HL-60 (cell line): ENCODE data around the gene TRAFD1.

ENCODE experiments used
- DNase-seq, 2 experiments: peaks; one replicate each; pipeline ENCODE4 v3.0.0-alpha.2; 2010 to 2020; ENCODE audit warnings: low read depth in 1 of 2, low spot score in 1 of 2
- H3K27ac ChIP-seq: fragments of 250-450 bp; sonication (Bioruptor Pico); replicated peaks from 2 replicates; pipeline ENCODE4 v1.5.1; 2020; ENCODE audit warnings: mild to moderate bottlenecking, moderate library complexity
- H3K27me3 ChIP-seq: fragments of 250-450 bp; sonication (Bioruptor Pico); 2 replicates; pipeline ENCODE4 v1.5.1; 2021; ENCODE audit warnings: mild to moderate bottlenecking, moderate library complexity; ENCODE audit not compliant: insufficient read depth, poor library complexity, severe bottlenecking
- H3K4me3 ChIP-seq: replicated peaks from 2 replicates; pipeline ENCODE4 v1.5.1; 2011; ENCODE audit warnings: mild to moderate bottlenecking, control low read depth, low read length; ENCODE audit not compliant: insufficient read depth
- CTCF ChIP-seq: IDR thresholded peaks from one replicate; pipeline ENCODE4 v1.5.1; 2011; ENCODE audit warnings: low read length, control low read depth, inconsistent platforms; ENCODE audit not compliant: insufficient read depth
- GABPA ChIP-seq: IDR thresholded peaks from 2 replicates; pipeline ENCODE4 v1.6.1; 2012; ENCODE audit warnings: low read depth
- POLR2AphosphoS5 ChIP-seq: IDR thresholded peaks from 2 replicates; pipeline ENCODE4 v1.6.1; 2012; ENCODE audit warnings: low read depth
- SPI1 ChIP-seq: IDR thresholded peaks from 2 replicates; pipeline ENCODE4 v1.6.1; 2012; ENCODE audit warnings: low read depth, mild to moderate bottlenecking, borderline replicate concordance
- TF ChIP-seq, protein P1 (sequence below): IDR thresholded peaks from 2 replicates; pipeline ENCODE4 v1.6.1; 2012; ENCODE audit warnings: low read depth; ENCODE audit not compliant: insufficient replicate concordance

TRAFD1 gene

DNA sequence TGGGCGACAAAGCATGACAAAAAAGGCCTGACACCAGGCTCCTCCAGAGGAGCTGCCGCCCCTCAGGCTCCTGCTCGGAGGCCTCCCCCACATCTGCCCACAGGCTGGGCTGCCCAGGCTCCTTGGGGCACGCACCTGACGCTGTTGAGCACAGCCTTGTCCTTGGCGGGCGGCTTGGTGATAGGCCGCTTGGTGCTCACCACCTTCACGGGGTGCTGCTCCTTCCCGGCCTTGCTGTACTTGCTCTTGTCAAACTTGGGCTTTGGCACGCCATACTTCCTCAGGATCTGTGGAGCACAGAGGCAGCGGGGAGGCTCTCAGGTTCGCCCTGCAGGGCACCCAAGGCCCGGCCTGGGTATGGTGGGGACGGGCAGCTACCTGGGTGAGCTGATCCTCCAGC is 53.4 kb downstream of the TRAFD1 start:
- Histone ChIP-seq H3K4me3 (no peak overlapping the region), H3K27me3 (no peaks in the 10 kb centered on the region), H3K27ac (no peak overlapping the region)
- DNase-seq = no peak
- no peak for TF ChIP-seq SPI1

- Histone ChIP-seq H3K27me3 (no peaks in the 10 kb centered on the region), H3K4me3 (no peak overlapping the region), H3K27ac (no peak overlapping the region)
- TF ChIP-seq CTCF (no peak), SPI1 (no peak)
- TF ChIP-seq, protein P1, sequence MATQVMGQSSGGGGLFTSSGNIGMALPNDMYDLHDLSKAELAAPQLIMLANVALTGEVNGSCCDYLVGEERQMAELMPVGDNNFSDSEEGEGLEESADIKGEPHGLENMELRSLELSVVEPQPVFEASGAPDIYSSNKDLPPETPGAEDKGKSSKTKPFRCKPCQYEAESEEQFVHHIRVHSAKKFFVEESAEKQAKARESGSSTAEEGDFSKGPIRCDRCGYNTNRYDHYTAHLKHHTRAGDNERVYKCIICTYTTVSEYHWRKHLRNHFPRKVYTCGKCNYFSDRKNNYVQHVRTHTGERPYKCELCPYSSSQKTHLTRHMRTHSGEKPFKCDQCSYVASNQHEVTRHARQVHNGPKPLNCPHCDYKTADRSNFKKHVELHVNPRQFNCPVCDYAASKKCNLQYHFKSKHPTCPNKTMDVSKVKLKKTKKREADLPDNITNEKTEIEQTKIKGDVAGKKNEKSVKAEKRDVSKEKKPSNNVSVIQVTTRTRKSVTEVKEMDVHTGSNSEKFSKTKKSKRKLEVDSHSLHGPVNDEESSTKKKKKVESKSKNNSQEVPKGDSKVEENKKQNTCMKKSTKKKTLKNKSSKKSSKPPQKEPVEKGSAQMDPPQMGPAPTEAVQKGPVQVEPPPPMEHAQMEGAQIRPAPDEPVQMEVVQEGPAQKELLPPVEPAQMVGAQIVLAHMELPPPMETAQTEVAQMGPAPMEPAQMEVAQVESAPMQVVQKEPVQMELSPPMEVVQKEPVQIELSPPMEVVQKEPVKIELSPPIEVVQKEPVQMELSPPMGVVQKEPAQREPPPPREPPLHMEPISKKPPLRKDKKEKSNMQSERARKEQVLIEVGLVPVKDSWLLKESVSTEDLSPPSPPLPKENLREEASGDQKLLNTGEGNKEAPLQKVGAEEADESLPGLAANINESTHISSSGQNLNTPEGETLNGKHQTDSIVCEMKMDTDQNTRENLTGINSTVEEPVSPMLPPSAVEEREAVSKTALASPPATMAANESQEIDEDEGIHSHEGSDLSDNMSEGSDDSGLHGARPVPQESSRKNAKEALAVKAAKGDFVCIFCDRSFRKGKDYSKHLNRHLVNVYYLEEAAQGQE = no peak
- no peak for DNase-seq
Observed at GRCh38 chr12:112179341-112179740, 54.0 kb downstream of the TRAFD1 start.

DNA sequence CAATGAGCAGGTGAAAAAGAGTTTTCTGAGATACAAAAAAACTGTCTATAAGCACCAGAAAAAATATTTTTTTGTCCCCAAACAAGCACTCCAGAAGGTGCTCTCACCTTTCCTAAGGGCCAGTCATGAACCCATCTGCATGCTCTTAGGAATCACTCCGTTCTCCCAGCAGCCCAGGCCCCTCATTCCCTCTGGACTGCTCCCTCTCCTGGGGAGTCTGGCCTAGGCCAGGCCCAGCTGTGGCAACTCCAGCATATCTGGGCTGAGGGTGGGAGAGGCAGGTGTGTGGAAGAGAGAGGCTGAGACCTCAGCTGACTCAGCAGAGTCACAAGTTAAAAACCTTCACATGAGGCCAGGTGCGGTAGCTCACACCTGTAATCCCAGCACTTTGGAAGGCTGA is 54.6 kb downstream of the TRAFD1 start:
- Histone ChIP-seq H3K4me3 (no peak overlapping the region), H3K27ac (no peak overlapping the region)
- no peak for TF ChIP-seq GABPA
- TF ChIP-seq CTCF = no peak
- TF ChIP-seq POLR2AphosphoS5 = no peak
- no peak for TF ChIP-seq SPI1
- TF ChIP-seq, protein P1 = no peak

GRCh38 chr12:112180422-112180821 is 55.1 kb downstream of the TRAFD1 start:
- no peak for DNase-seq
- H3K4me3 ChIP-seq = no peak overlapping the region
- no peaks in the 10 kb centered on the region for H3K27me3 ChIP-seq
- TF ChIP-seq GABPA (no peak), CTCF (no peak), SPI1 (no peak)
- TF ChIP-seq, protein P1 = no peak
- no peak overlapping the region for H3K27ac ChIP-seq

More for the DNA sequence above, 54.6 kb downstream of the TRAFD1 start:
- no peak for DNase-seq
- H3K27me3 ChIP-seq = no peaks in the 10 kb centered on the region
